Measurements from ENCODE around the gene PRORP.

- TF ChIP-seq CTCF (conservative IDR thresholded peaks at IDR 0.05; ENCODE audit: low read depth in 2 of 2) (no peak), JUNB (IDR thresholded peaks at IDR 0.05; ENCODE audit: unreplicated experiment) (no peak)
Measured at GRCh38 chr14:35147186-35147585, 24.8 kb downstream of the PRORP start.
